SK-N-SH (cell line): ENCODE results near the gene IQCF2. TPM values are rescaled to one million over a fixed set of nuclear protein-coding genes. Genes with fewer than 3 reads are reported as not detected.
"Not testable (repeated sequence)": the region's sequence is repeated elsewhere in the genome, so short reads cannot be mapped to it uniquely, and the experiment has no call there.

ENCODE experiments used
- CTCF ChIA-PET: fragments of 300-600, 350-600 bp; formaldehyde crosslinking; extraction: SDS; loops from one replicate; lab custom pipeline; 2021; lab: Yijun Ruan, JAX
- POLR2A ChIA-PET: fragments of 350-600 bp; sonication (Branson Sonifier 250); formaldehyde crosslinking; extraction: SDS; loops from one replicate; lab custom pipeline; 2020; ENCODE audit warnings: antibody characterized with exemption, inconsistent platforms; lab: Yijun Ruan, JAX
- DNase-seq: peaks from one replicate; pipeline ENCODE4 v3.0.0; 2012
- H2AFZ ChIP-seq: fragments of 200-600 bp; sonication (generic); 2 replicates; pipeline ENCODE4 v1.8.1; 2016; ENCODE audit warnings: antibody characterized with exemption, mild to moderate bottlenecking, low read depth
- H3F3A ChIP-seq: fragments of 200-600 bp; sonication (generic); replicated peaks from 2 replicates; pipeline ENCODE3; 2016; ENCODE audit warnings: antibody characterized with exemption, mild to moderate bottlenecking; ENCODE audit not compliant: insufficient read depth
- H3K27ac ChIP-seq, 2 experiments: fragments of 200-500 bp in 1 of 2; fragments of 200-600 bp in 1 of 2; sonication (Bioruptor generic) in 1 of 2; sonication (generic), shearing (Covaris generic) in 1 of 2; 2 replicates each; pipeline versions ENCODE4 v1.5.1 to v1.6.1; 2014 to 2016; ENCODE audit warnings: low read depth in 2 of 2, inconsistent platforms in 1 of 2, low read length in 1 of 2, mild to moderate bottlenecking in 1 of 2, mixed read lengths in 1 of 2
- H3K27me3 ChIP-seq: fragments of 200-600 bp; sonication (generic), shearing (Covaris generic); 2 replicates; pipeline ENCODE4 v1.6.1; 2016; ENCODE audit warnings: mixed run types; ENCODE audit not compliant: insufficient read depth
- H3K36me3 ChIP-seq, 2 experiments: fragments of 200-500 bp in 1 of 2; fragments of 200-600 bp in 1 of 2; sonication (Bioruptor generic) in 1 of 2; sonication (generic) in 1 of 2; replicated peaks in 1 of 2; 2 replicates each; pipeline versions ENCODE3 to v1.5.1; 2014 to 2016; ENCODE audit warnings: low read length in 1 of 2, mild to moderate bottlenecking in 1 of 2; ENCODE audit not compliant: insufficient read depth in 2 of 2, control insufficient read depth in 1 of 2
- H3K4me1 ChIP-seq, 2 experiments: fragments of 200-500 bp in 1 of 2; fragments of 200-600 bp in 1 of 2; sonication (Bioruptor generic) in 1 of 2; sonication (generic), shearing (Covaris generic) in 1 of 2; 2 replicates each; pipeline versions ENCODE4 v1.5.1 to v1.6.1; 2014 to 2016; ENCODE audit warnings: low read depth in 1 of 2, low read length in 1 of 2, mixed run types in 1 of 2; ENCODE audit not compliant: insufficient read depth in 2 of 2, control insufficient read depth in 1 of 2
- H3K4me2 ChIP-seq: fragments of 200-600 bp; sonication (generic), shearing (Covaris generic); 2 replicates; pipeline ENCODE4 v1.6.1; 2017; ENCODE audit warnings: mixed run types
- H3K4me3 ChIP-seq, 2 experiments: fragments of 200-500 bp in 1 of 2; fragments of 200-600 bp in 1 of 2; sonication (Bioruptor generic) in 1 of 2; sonication (generic), shearing (Covaris generic) in 1 of 2; 2 replicates each; pipeline versions ENCODE4 v1.5.1 to v1.8.1; 2014 to 2016; ENCODE audit warnings: low read depth in 2 of 2, inconsistent platforms in 1 of 2, low read length in 1 of 2, mild to moderate bottlenecking in 1 of 2, mixed read lengths in 1 of 2, moderate library complexity in 1 of 2
- H3K79me2 ChIP-seq: fragments of 200-600 bp; sonication (generic); 2 replicates; pipeline ENCODE4 v1.8.1; 2017; ENCODE audit warnings: mild to moderate bottlenecking; ENCODE audit not compliant: insufficient read depth
- H3K9ac ChIP-seq: fragments of 200-600 bp; sonication (generic); 2 replicates; pipeline ENCODE4 v1.6.1; 2017; ENCODE audit warnings: mixed run types
- H3K9me2 ChIP-seq: fragments of 200-600 bp; sonication (generic); 2 replicates; pipeline ENCODE4 v1.6.1; 2017; ENCODE audit warnings: mixed run types
- H3K9me3 ChIP-seq: fragments of 200-600 bp; sonication (generic); 2 replicates; pipeline ENCODE4 v1.6.1; 2017; ENCODE audit warnings: mixed run types, mild to moderate bottlenecking, moderate library complexity
- H4K20me1 ChIP-seq: fragments of 200-600 bp; sonication (generic); 2 replicates; pipeline ENCODE4 v1.6.1; 2017; ENCODE audit warnings: mild to moderate bottlenecking, mixed run types; ENCODE audit not compliant: insufficient read depth
- FOSL2 ChIP-seq: IDR thresholded peaks from 2 replicates; pipeline ENCODE4 v1.4.0; 2012; ENCODE audit warnings: low read depth, mild to moderate bottlenecking, moderate library complexity, borderline replicate concordance
- FOXM1 ChIP-seq: IDR thresholded peaks from 2 replicates; pipeline ENCODE4 v1.4.0; 2012; ENCODE audit warnings: low read depth, mild to moderate bottlenecking
- GATA2 ChIP-seq: sonication (generic); formaldehyde crosslinking; IDR thresholded peaks from 2 replicates; pipeline ENCODE4 v1.5.0; 2020; ENCODE audit warnings: mild to moderate bottlenecking, missing genetic modification reagents
- MEF2A ChIP-seq: IDR thresholded peaks from 2 replicates; pipeline ENCODE4 v1.4.0; 2012; ENCODE audit warnings: low read depth, borderline replicate concordance
- NRF1 ChIP-seq: IDR thresholded peaks from 2 replicates; pipeline ENCODE4 v1.6.1; 2012; ENCODE audit warnings: low read depth, mild to moderate bottlenecking, low read length
- POLR2AphosphoS5 ChIP-seq: IDR thresholded peaks from 2 replicates; pipeline ENCODE4 v1.6.1; 2012; ENCODE audit warnings: low read depth, low read length
- RAD21 ChIP-seq: IDR thresholded peaks from 2 replicates; pipeline ENCODE4 v1.6.1; 2012; ENCODE audit warnings: mild to moderate bottlenecking, low read length
- SIN3A ChIP-seq: IDR thresholded peaks from 2 replicates; pipeline ENCODE4 v1.6.1; 2012; ENCODE audit warnings: low read depth, mild to moderate bottlenecking, low read length, moderate library complexity, borderline replicate concordance
- WGBS: methylation state at CpG from one replicate; pipeline ENCODE4 v1.1.6; 2017; ENCODE audit warnings: low lambda C conversion rate; 5-methylcytosine and 5-hydroxymethylcytosine counted together
- polyA plus RNA-seq, 3 experiments: library from polyadenylated mRNA; depleted of rRNA; stranded (reverse); fragments of >200 nt; gene quantifications; 2 replicates each; pipeline ENCODE4 v1.2.3, GENCODE V29; 2012
- TF ChIP-seq, protein P1 (sequence below): fragments of 150-350 bp; IDR thresholded peaks from 2 replicates; pipeline ENCODE4 v1.6.1; 2016; ENCODE audit warnings: mild to moderate bottlenecking, low read depth, low read length

IQCF2 gene
- polyA plus RNA-seq, 1 of the 3 experiments (the other 2 are of a cell fraction) = not detected

DNA sequence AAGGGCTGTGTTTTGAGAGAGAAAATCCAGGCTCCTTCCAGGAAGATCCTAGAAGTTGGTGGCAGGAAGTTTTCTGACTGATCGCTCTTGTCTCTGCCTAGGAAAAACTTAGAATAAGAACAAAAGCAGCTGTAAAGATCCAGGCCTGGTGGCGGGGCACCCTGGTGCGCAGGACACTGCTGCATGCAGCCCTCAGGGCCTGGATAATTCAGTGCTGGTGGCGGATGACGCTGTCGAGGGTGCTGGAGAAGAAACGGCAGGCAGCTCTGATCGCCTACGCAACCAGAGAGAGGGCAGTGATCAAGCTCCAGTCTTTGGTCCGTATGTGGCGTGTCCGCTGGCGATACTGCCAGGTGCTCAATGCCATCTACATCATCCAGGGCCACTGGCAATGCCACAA is 1.5 kb downstream of the IQCF2 start:
- no peaks in the 10 kb centered on the region for H3F3A ChIP-seq
- no peaks in the 10 kb centered on the region for H3K9me2 ChIP-seq
- 23% methylated on average over 3 of the region's 13 CpGs for WGBS
- CTCF ChIA-PET = no interaction called here
- H3K27me3 ChIP-seq = no peaks in the 10 kb centered on the region; the same call in 1 of the 2 replicates
- H3K27ac ChIP-seq = no peak overlapping the region
- H3K79me2 ChIP-seq = no peaks in the 10 kb centered on the region
- H3K4me2 ChIP-seq = no peak overlapping the region
- POLR2A ChIA-PET = no interaction called here
- H3K4me1 ChIP-seq = no peaks in the 10 kb centered on the region
- H3K4me3 ChIP-seq = no peak overlapping the region
- no peak overlapping the region for H3K9ac ChIP-seq
- no peak for TF ChIP-seq SIN3A
- TF ChIP-seq, protein P1, sequence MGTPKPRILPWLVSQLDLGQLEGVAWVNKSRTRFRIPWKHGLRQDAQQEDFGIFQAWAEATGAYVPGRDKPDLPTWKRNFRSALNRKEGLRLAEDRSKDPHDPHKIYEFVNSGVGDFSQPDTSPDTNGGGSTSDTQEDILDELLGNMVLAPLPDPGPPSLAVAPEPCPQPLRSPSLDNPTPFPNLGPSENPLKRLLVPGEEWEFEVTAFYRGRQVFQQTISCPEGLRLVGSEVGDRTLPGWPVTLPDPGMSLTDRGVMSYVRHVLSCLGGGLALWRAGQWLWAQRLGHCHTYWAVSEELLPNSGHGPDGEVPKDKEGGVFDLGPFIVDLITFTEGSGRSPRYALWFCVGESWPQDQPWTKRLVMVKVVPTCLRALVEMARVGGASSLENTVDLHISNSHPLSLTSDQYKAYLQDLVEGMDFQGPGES = no peak
- no peak for TF ChIP-seq GATA2
- no peak for TF ChIP-seq POLR2AphosphoS5
- TF ChIP-seq MEF2A = no peak
- no peaks in the 10 kb centered on the region for H4K20me1 ChIP-seq
- H3K9me3 ChIP-seq = no peaks in the 10 kb centered on the region
- no peaks in the 10 kb centered on the region for H3K36me3 ChIP-seq
- DNase-seq = no peak
- no peak overlapping the region for H2AFZ ChIP-seq

DNA sequence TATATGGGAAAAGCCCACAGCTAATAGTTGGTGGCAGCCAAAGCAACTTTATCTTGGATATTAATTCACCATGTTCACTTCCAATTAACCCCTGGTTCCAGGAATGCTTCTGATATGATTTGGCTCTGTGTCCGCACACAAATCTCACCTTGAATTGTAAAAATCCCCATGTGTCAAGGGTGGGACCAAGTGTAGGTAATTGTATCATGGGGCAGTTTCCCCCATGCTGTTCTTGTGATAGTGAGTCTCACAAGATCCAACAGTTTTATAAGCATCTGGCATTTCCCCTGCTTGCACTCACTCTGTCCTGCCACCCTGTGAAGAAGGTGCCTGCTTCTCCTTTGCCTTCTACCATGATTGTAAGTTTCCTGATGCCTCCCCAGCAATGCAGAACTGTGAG is 7.5 kb downstream of the IQCF2 start:
- H3K4me1 ChIP-seq, H3K27me3 ChIP-seq, H3K36me3 ChIP-seq, H3K27ac ChIP-seq, H3K9me2 ChIP-seq, H3K9ac ChIP-seq, POLR2A ChIA-PET, H3K9me3 ChIP-seq, H3F3A ChIP-seq, H3K4me2 ChIP-seq, H3K79me2 ChIP-seq, H4K20me1 ChIP-seq, H2AFZ ChIP-seq, H3K4me3 ChIP-seq, DNase-seq: not testable (repeated sequence)
- 75% methylated on average over 1 of the region's 1 CpG for WGBS
- CTCF ChIA-PET = interaction anchor here (0.6 kb wide), 1 partner anchor 28 kb away, joined by 3 read pairs; no protein-coding TSS in a partner anchor

DNA sequence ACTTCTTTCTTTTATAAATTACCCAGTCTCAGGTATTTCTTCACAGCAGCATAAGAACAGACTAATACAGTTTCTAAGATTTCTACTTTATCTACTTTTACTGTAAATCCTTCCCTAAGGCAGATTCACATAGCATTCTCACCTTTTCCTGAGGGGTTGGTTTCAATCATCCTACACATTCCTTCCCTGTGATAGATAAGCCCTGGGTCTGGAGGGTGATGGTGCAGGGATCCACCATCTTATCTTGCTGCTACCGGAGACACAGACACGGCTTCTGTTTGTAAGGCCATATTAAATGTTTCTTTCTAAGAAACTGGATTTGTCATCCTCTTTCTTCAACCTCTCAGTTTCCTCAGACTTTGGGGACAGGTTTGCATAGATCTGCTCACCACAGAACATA is 7.9 kb downstream of the IQCF2 start:
- no peaks in the 10 kb centered on the region for H3K9me2 ChIP-seq
- no peaks in the 10 kb centered on the region for H4K20me1 ChIP-seq
- no peak for TF ChIP-seq FOSL2
- TF ChIP-seq NRF1 = no peak
- TF ChIP-seq RAD21 = no peak
- TF ChIP-seq FOXM1 = no peak
- no peak for TF ChIP-seq GATA2
- POLR2A ChIA-PET = no interaction called here
- 58% methylated on average over 2 of the region's 2 CpGs for WGBS
- H3K36me3 ChIP-seq = no peaks in the 10 kb centered on the region
- H2AFZ ChIP-seq = no peak overlapping the region
- no peak overlapping the region for H3K27ac ChIP-seq
- CTCF ChIA-PET = no interaction called here
- H3K4me2 ChIP-seq = no peak overlapping the region
- H3F3A ChIP-seq = no peaks in the 10 kb centered on the region
- DNase-seq = no peak
- no peaks in the 10 kb centered on the region for H3K79me2 ChIP-seq
- no peak overlapping the region for H3K9ac ChIP-seq
- H3K4me3 ChIP-seq = no peak overlapping the region
- no peaks in the 10 kb centered on the region for H3K9me3 ChIP-seq
- H3K4me1 ChIP-seq = no peaks in the 10 kb centered on the region
- no peaks in the 10 kb centered on the region for H3K27me3 ChIP-seq
